ENCODE data around the gene ADAP1. TPM values are rescaled to one million over a fixed set of nuclear protein-coding genes. Genes with fewer than 3 reads are reported as not detected.

Gene ADAP1
- total RNA-seq, 4 donors from 2014 or later = 84.9 to 360 (median 169) TPM

DNA sequence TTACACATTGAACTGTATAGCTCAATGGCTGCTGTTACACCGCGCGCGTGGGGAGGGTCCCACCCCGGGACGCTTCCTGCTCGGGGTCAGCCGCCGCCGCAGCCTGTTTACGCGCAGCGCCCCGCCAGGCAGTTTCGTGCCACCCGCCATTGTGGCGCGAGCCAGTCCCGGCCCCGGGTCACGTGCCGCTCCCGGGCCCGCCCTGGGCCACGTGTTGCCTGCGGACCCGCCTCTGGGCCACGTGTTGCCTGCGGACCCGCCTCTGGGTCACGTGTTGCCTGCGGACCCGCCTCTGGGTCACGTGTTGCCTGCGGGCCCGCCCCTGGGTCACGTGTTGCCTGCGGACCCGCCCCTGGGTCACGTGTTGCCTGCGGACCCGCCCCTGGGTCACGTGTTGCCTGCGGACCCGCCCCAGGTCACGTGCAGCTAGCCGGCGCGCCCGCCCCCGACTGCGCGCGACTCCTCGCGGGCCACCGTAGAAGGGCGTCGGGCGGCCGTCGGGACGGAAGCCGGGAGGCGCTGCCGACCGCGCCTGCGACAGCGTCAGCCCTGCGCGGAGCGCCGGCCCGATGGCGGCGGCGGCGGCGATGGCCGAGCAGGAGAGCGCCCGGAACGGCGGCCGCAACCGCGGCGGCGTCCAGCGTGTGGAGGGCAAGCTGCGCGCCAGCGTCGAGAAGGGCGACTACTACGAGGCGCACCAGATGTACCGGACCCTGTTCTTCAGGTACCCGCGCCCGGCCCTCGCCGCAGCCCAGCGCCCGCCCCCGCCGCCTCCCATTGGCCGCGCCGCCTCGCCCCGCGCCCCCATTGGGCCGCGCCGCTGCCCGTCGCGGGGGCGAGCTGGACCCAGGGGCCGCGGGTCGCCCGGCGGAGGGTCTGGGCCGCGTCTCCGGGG lies 78.2 kb downstream of the ADAP1 start, which contains the start of gene GET4:
Gene GET4 (plus strand): TSS at position 478 of the 895 bp plus-strand sequence. CDS start 92 bp downstream, at position 570.
- H3K36me3 ChIP-seq = peaks cover 0 to 7% (median 2%) of the 10 kb centered on the region in 4 donors
- DNase-seq = peak; percentile 97
- peak within 1 kb of the TSS; percentile 91 to 96 (median 94) for H3K27ac ChIP-seq
- no peaks in the 10 kb centered on the region for H3K9me3 ChIP-seq
- intact Hi-C loops (cut with DNase I; ENCODE audit: low total_unique reads) = no loop called here
- WGBS, 2 donors (ENCODE audit: low coverage in 1 of 2) = 0% methylated on average over 52 of the region's 129 CpGs; no CpG with 5 or more reads in 1 of the 2 donors
- peak within 1 kb of the TSS; percentile 62 to 95 (median 88) for H3K4me3 ChIP-seq
- H3K4me1 ChIP-seq = peaks cover 22 to 49% (median 36%) of the 10 kb centered on the region in 4 donors
- no peak for TF ChIP-seq EP300 (IDR thresholded peaks at IDR 0.05; ENCODE audit: low read depth)
- peak; percentile 73 to 89 (median 85) for TF ChIP-seq POLR2AphosphoS5 (IDR thresholded peaks at IDR 0.05)
- TF ChIP-seq, protein P1, sequence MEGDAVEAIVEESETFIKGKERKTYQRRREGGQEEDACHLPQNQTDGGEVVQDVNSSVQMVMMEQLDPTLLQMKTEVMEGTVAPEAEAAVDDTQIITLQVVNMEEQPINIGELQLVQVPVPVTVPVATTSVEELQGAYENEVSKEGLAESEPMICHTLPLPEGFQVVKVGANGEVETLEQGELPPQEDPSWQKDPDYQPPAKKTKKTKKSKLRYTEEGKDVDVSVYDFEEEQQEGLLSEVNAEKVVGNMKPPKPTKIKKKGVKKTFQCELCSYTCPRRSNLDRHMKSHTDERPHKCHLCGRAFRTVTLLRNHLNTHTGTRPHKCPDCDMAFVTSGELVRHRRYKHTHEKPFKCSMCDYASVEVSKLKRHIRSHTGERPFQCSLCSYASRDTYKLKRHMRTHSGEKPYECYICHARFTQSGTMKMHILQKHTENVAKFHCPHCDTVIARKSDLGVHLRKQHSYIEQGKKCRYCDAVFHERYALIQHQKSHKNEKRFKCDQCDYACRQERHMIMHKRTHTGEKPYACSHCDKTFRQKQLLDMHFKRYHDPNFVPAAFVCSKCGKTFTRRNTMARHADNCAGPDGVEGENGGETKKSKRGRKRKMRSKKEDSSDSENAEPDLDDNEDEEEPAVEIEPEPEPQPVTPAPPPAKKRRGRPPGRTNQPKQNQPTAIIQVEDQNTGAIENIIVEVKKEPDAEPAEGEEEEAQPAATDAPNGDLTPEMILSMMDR (IDR thresholded peaks at IDR 0.05) = peak in 4 of 5 experiments; percentile 14 to 45 (median 30)
- peak; percentile 76 for TF ChIP-seq POLR2A (IDR thresholded peaks at IDR 0.05)
- no peaks in the 10 kb centered on the region for H3K27me3 ChIP-seq
- in situ Hi-C loops (cut with MboI; ENCODE audit: low pct_ligation_motif_present in 1 of 4, low pct_unique_long_range_greater_than_20kb in 1 of 4, low sequenced_read_pairs in 3 of 4) = loop anchor here in 1 of 4 donors (10.0 kb wide), 1 partner anchor 92 kb away; no protein-coding TSS in a partner anchor

GRCh38 chr7:875476-876076 lies 78.9 kb downstream of the ADAP1 start:
- Histone ChIP-seq H3K27ac (peak overlapping the region; percentile 77 to 88 (median 84)), H3K27me3 (no peaks in the 10 kb centered on the region), H3K9me3 (no peaks in the 10 kb centered on the region), H3K36me3 (peaks cover 0 to 7% (median 2%) of the 10 kb centered on the region in 4 donors), H3K4me3 (peak overlapping the region; percentile 15 to 51 (median 30)), H3K4me1 (peaks cover 22 to 47% (median 34%) of the 10 kb centered on the region in 4 donors)
- intact Hi-C loops (cut with DNase I; ENCODE audit: low total_unique reads) = no loop called here
- 75 to 80% methylated on average over 1 to 27 of the region's 27 CpGs for WGBS, 2 donors (ENCODE audit: low coverage in 1 of 2)
- peak; percentile 30 for DNase-seq
- in situ Hi-C loops (cut with MboI; ENCODE audit: low pct_ligation_motif_present in 1 of 4, low pct_unique_long_range_greater_than_20kb in 1 of 4, low sequenced_read_pairs in 3 of 4) = loop anchor here in 1 of 4 donors (10.0 kb wide), 1 partner anchor 91 kb away; no protein-coding TSS in a partner anchor
- TF ChIP-seq POLR2A (IDR thresholded peaks at IDR 0.05) = no peak
- TF ChIP-seq, protein P1 (IDR thresholded peaks at IDR 0.05) = no peak

GRCh38 chr7:875051-875450 lies 79.4 kb downstream of the ADAP1 start:
- 76 to 79% methylated on average over 3 to 7 of the region's 7 CpGs for WGBS, 2 donors (ENCODE audit: low coverage in 1 of 2)
- Histone ChIP-seq H3K27me3 (no peaks in the 10 kb centered on the region), H3K4me3 (no peak overlapping the region), H3K4me1 (peaks cover 22 to 47% (median 32%) of the 10 kb centered on the region in 4 donors), H3K9me3 (no peaks in the 10 kb centered on the region), H3K36me3 (peaks cover 0 to 7% (median 2%) of the 10 kb centered on the region in 4 donors), H3K27ac (peak overlapping the region; percentile 77 to 88 (median 84))
- intact Hi-C loops (cut with DNase I; ENCODE audit: low total_unique reads) = no loop called here
- TF ChIP-seq, protein P1 (IDR thresholded peaks at IDR 0.05) = no peak
- TF ChIP-seq EP300 (IDR thresholded peaks at IDR 0.05; ENCODE audit: low read depth) = no peak
- no peak for TF ChIP-seq POLR2A (IDR thresholded peaks at IDR 0.05)
- DNase-seq = no peak
- in situ Hi-C loops (cut with MboI; ENCODE audit: low pct_ligation_motif_present in 1 of 4, low pct_unique_long_range_greater_than_20kb in 1 of 4, low sequenced_read_pairs in 3 of 4) = loop anchor here in 1 of 4 donors (10.0 kb wide), 1 partner anchor 90 kb away; no protein-coding TSS in a partner anchor

Data from transverse colon (tissue), 4 donors.